Measurements from ENCODE around the gene SAMD4A. TPM values are rescaled to one million over a fixed set of nuclear protein-coding genes. Genes with fewer than 3 reads are reported as not detected.

SAMD4A gene
- total RNA-seq, 4 donors from 2014 or later, result 39.8 to 53.3 (median 48.0) TPM

- TF ChIP-seq POLR2A (IDR thresholded peaks at IDR 0.05), result no peak
- no peak for TF ChIP-seq EP300 (IDR thresholded peaks at IDR 0.05)
- TF ChIP-seq CTCF (IDR thresholded peaks at IDR 0.05), result no peak
- Histone ChIP-seq H3K4me1 (peaks cover 0 to 8% (median 0%) of the 10 kb centered on the region in 4 donors), H3K4me3 (no peak overlapping the region), H3K36me3 (no peaks in the 10 kb centered on the region), H3K27me3 (no peaks in the 10 kb centered on the region), H3K9me3 (no peaks in the 10 kb centered on the region), H3K27ac (no peak overlapping the region)
- 85 to 96% methylated on average over 2 of the region's 2 CpGs for WGBS, 2 donors
- no peak for DNase-seq (ENCODE audit: low spot score in 2 of 2)
Observed at GRCh38 chr14:54837508-54838149, 270.7 kb downstream of the SAMD4A start.

- TF ChIP-seq CTCF (IDR thresholded peaks at IDR 0.05), result no peak
- TF ChIP-seq EP300 (IDR thresholded peaks at IDR 0.05), result no peak
- no peak for TF ChIP-seq POLR2A (IDR thresholded peaks at IDR 0.05)
- DNase-seq (ENCODE audit: low spot score in 2 of 2), result peak in 1 of 2 donors; percentile 30
- peak overlapping the region in 3 of 4 donors; percentile 15 to 76 (median 73) for H3K27ac ChIP-seq
- no peaks in the 10 kb centered on the region for H3K9me3 ChIP-seq
- H3K4me3 ChIP-seq, result no peak overlapping the region
- 88 to 90% methylated on average over 10 of the region's 10 CpGs for WGBS, 2 donors
- H3K4me1 ChIP-seq, result peaks cover 0 to 8% (median 0%) of the 10 kb centered on the region in 4 donors
- H3K36me3 ChIP-seq, result no peaks in the 10 kb centered on the region
- no peaks in the 10 kb centered on the region for H3K27me3 ChIP-seq
Observed at GRCh38 chr14:54838931-54839512, 272.1 kb downstream of the SAMD4A start.

- TF ChIP-seq EP300 (IDR thresholded peaks at IDR 0.05), result peak; percentile 36 to 95
- TF ChIP-seq POLR2A (IDR thresholded peaks at IDR 0.05), result no peak
- no peak for TF ChIP-seq CTCF (IDR thresholded peaks at IDR 0.05)
- no peaks in the 10 kb centered on the region for H3K36me3 ChIP-seq
- H3K27me3 ChIP-seq, result no peaks in the 10 kb centered on the region
- WGBS, 2 donors, result 43 to 61% methylated on average over 3 of the region's 3 CpGs
- DNase-seq (ENCODE audit: low spot score in 2 of 2), result peak; percentile 31 to 62
- peaks cover 0 to 8% (median 0%) of the 10 kb centered on the region in 4 donors for H3K4me1 ChIP-seq
- H3K9me3 ChIP-seq, result no peaks in the 10 kb centered on the region
- H3K27ac ChIP-seq, result peak overlapping the region in 2 of 4 donors; percentile 38 to 75
- no peak overlapping the region for H3K4me3 ChIP-seq
Observed at GRCh38 chr14:54839701-54840119, 272.8 kb downstream of the SAMD4A start.

- no peak overlapping the region for H3K4me3 ChIP-seq
- peak overlapping the region in 3 of 4 donors; percentile 4 to 75 (median 38) for H3K27ac ChIP-seq
- no peaks in the 10 kb centered on the region for H3K36me3 ChIP-seq
- WGBS, 2 donors, result 69 to 72% methylated on average over 3 of the region's 3 CpGs
- TF ChIP-seq EP300 (IDR thresholded peaks at IDR 0.05) (no peak), POLR2A (IDR thresholded peaks at IDR 0.05) (no peak)
- H3K27me3 ChIP-seq, result no peaks in the 10 kb centered on the region
- no peaks in the 10 kb centered on the region for H3K9me3 ChIP-seq
- no peak for DNase-seq (ENCODE audit: low spot score in 2 of 2)
- H3K4me1 ChIP-seq, result peaks cover 0 to 8% (median 0%) of the 10 kb centered on the region in 4 donors
Observed at GRCh38 chr14:54840336-54840735, 273.4 kb downstream of the SAMD4A start.

GRCh38 chr14:54840798-54841197 is 273.9 kb downstream of the SAMD4A start:
- peaks cover 0 to 8% (median 0%) of the 10 kb centered on the region in 4 donors for H3K4me1 ChIP-seq
- DNase-seq (ENCODE audit: low spot score in 2 of 2), result no peak
- WGBS, 2 donors, result 100% methylated on average over 1 of the region's 1 CpG
- peak overlapping the region in 2 of 4 donors; percentile 4 to 75 for H3K27ac ChIP-seq
- TF ChIP-seq CTCF (IDR thresholded peaks at IDR 0.05) (no peak), EP300 (IDR thresholded peaks at IDR 0.05) (no peak), POLR2A (IDR thresholded peaks at IDR 0.05) (no peak)
- no peak overlapping the region for H3K4me3 ChIP-seq
- H3K9me3 ChIP-seq, result no peaks in the 10 kb centered on the region
- no peaks in the 10 kb centered on the region for H3K36me3 ChIP-seq
- H3K27me3 ChIP-seq, result no peaks in the 10 kb centered on the region

Other genes starting within 250 kb of the SAMD4A start
- gene CDKN3, start 170.1 kb upstream of the SAMD4A start, total RNA-seq, result 1 to 10 TPM in 2 of 4 donors, not detected in 2; 3.6 to 4.6 TPM
- gene CNIH1, start 125.8 kb upstream of the SAMD4A start, total RNA-seq, result 10 to 100 TPM; 29.3 to 61.8 (median 59.5) TPM
- 100 to 1,000 TPM in 1 of 4 donors, 10 to 100 TPM in 3; 41.8 to 111 (median 72.6) TPM for gene GMFB, start 78.1 kb upstream of the SAMD4A start, total RNA-seq
- 10 to 100 TPM; 16.5 to 28.8 (median 21.2) TPM for gene CGRRF1, start 57.2 kb upstream of the SAMD4A start, total RNA-seq

Measured in tibial nerve (tissue), 4 donors.